Hepatocyte (in vitro differentiated cells): ENCODE measurements around the gene CBLB.

Experiments used
- EZH2 ChIP-seq: fragments of 200-600 bp; sonication (generic); IDR thresholded peaks from 2 replicates; pipeline ENCODE4 v1.6.1; 2016; ENCODE audit warnings: antibody characterized with exemption, mild to moderate bottlenecking, borderline replicate concordance
- EZH2phosphoT487 ChIP-seq: fragments of 200-600 bp; sonication (generic); IDR thresholded peaks from one replicate; pipeline ENCODE4 v1.6.1; 2018; ENCODE audit warnings: antibody characterized with exemption, mild to moderate bottlenecking, low read depth, moderate library complexity; ENCODE audit not compliant: unreplicated experiment, severe bottlenecking
- TF ChIP-seq, protein P1 (sequence below): fragments of 200-600 bp; sonication (generic); IDR thresholded peaks from 2 replicates; pipeline ENCODE4 v1.5.1; 2016; ENCODE audit warnings: antibody characterized with exemption, mild to moderate bottlenecking; ENCODE audit not compliant: poor library complexity

- TF ChIP-seq, protein P1, sequence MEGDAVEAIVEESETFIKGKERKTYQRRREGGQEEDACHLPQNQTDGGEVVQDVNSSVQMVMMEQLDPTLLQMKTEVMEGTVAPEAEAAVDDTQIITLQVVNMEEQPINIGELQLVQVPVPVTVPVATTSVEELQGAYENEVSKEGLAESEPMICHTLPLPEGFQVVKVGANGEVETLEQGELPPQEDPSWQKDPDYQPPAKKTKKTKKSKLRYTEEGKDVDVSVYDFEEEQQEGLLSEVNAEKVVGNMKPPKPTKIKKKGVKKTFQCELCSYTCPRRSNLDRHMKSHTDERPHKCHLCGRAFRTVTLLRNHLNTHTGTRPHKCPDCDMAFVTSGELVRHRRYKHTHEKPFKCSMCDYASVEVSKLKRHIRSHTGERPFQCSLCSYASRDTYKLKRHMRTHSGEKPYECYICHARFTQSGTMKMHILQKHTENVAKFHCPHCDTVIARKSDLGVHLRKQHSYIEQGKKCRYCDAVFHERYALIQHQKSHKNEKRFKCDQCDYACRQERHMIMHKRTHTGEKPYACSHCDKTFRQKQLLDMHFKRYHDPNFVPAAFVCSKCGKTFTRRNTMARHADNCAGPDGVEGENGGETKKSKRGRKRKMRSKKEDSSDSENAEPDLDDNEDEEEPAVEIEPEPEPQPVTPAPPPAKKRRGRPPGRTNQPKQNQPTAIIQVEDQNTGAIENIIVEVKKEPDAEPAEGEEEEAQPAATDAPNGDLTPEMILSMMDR = no peak
- TF ChIP-seq EZH2 = no peak
- TF ChIP-seq EZH2phosphoT487 = no peak
Measured at GRCh38 chr3:105847452-105847851, 21.4 kb downstream of the CBLB start.
